LNCAP (cell line): ENCODE measurements around the gene DNAH9.

Experiments used
- CTCF ChIP-seq: fragments of 450-650 bp; IDR thresholded peaks from 2 replicates; pipeline ENCODE4 v1.5.1; 2017; ENCODE audit warnings: mild to moderate bottlenecking

Gene DNAH9

GRCh38 chr17:11917415-11917814 lies 319.1 kb downstream of the DNAH9 start:
- no peak for TF ChIP-seq CTCF

- no peak for TF ChIP-seq CTCF
Observed at GRCh38 chr17:11921296-11921695, 323.0 kb downstream of the DNAH9 start.

DNA sequence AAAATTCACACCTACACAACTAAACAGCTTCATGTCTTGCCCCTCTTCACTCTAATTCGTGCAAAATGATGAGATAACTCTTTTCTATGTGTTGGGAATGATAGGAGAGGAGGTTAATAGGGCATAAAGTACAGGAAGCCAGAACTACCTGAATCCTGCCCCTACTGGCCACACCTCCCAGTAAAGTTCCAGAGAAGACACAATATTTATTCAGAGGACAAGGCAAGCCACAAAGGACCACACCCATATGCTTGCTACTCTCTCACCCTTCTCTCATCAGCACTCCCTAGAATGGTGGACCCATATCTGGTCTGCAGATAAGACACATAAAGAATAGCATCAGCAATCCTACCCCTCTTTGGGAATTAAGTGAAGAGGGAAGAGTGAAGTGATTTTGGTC lies 324.4 kb downstream of the DNAH9 start:
- no peak for TF ChIP-seq CTCF

- TF ChIP-seq CTCF: no peak
Observed at GRCh38 chr17:11924076-11924475, 325.8 kb downstream of the DNAH9 start.

DNA sequence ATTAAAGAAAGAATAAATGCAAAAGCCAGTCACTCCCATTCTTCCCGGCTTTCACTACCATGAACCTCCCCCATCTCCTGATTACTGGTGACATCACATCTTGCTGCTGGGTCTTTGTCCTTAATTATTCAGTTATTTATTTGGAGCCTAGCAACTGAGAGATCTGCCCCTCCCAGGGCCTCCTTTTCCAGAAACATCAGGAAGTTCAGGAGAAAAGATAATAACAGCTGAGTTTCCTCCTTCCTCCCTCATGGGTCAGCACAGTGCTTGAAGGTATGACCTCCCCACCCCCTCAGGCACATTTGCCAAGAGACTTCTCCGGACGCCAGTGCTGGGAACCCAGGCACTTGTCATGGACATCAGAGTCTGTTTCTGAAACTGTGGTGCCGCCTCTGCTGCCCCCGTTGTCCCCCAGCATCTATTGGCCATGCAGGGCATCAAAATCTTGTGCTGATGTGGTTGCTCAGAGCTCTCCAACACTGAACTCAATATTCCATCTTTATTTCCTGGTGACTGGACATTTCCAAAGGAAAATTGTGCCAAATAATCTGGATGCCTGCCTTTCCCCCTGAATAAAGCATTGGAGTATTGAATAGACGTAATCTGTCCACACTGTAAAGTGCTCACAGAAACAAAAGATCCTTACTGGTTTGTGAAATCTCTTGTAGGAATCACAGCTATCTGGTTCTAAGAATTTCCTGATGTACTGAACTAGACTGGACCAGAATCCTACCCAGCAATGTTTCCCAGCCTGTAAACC lies 327.2 kb downstream of the DNAH9 start:
- no peak for TF ChIP-seq CTCF

GRCh38 chr17:11928436-11928835 lies 330.2 kb downstream of the DNAH9 start:
- TF ChIP-seq CTCF: no peak

GRCh38 chr17:11932337-11932898 lies 334.1 kb downstream of the DNAH9 start:
- TF ChIP-seq CTCF: no peak
